Skin of body (tissue), 2 donors: Measurements from ENCODE around the gene RACK1. TPM values are rescaled to one million over a fixed set of nuclear protein-coding genes. Genes with fewer than 3 reads are reported as not detected.

Experiments
- DNase-seq: peaks from one replicate; lab custom pipeline; 2025; lab: John Stamatoyannopoulos, UW
- total RNA-seq: library from RNA; depleted of rRNA; stranded (reverse); fragments of >200 nt; gene quantifications from one replicate; pipeline ENCODE4 v1.2.3, GENCODE V29; 2014

The RACK1 gene
- total RNA-seq, 1 donor from 2014 or later = 2,753 TPM

DNA sequence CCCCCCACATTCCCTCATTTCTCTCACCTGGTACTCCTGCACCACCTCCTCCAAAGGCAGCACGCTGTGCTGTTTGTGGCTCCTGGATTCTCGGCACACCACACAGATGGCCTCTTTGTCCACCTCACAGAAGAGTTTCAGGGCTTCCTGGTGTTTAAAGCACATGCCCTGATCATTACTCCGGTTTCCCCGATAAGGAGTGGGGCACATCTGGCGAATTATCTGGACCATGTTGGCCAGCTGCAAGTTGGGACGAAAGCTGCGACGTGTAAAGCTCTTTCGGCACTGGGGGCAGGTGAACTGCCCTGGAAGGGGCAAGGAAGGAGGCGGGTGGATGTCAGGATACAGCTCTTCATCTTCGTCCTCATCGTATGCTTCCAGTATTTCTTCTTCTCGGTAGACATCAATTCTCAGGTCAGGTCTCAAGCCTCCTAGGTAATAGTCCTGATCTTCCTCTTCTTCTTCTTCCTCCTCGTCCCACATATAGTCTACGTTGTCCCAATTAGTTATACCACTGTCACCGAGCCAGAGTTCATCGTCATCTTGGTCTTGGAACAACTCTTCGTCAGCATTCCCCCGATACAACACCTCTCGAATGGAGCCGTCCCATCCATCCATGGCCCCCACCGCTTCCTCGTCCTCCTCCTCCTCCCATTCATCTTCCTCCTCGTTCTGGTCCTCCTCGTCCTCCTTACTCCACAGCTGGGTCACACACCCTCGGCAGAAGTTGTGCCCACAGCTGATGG lies 16.4 kb upstream of the RACK1 start:
- no peak for DNase-seq

- no peak for DNase-seq
These were observed 15.6 kb upstream of the RACK1 start for GRCh38 chr5:181259283-181259682.

DNA sequence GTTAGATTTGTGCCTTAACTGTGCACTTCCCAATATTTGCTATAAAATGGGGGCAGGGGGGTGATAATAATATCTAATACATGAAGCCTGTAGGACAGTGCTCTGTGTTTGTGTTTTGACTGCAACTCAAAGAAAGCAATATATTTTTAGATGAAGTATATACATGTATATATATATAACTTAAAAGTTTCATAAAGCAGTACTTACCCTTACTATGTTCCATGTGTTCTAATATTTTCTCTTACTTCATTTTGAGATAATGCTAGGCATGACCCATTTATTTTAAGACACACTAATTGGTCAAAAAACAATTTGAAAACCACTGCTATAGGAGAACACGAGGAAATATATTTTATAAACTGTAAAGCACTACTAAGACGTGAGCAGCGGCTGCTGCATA lies 14.9 kb upstream of the RACK1 start:
- DNase-seq = no peak

DNA sequence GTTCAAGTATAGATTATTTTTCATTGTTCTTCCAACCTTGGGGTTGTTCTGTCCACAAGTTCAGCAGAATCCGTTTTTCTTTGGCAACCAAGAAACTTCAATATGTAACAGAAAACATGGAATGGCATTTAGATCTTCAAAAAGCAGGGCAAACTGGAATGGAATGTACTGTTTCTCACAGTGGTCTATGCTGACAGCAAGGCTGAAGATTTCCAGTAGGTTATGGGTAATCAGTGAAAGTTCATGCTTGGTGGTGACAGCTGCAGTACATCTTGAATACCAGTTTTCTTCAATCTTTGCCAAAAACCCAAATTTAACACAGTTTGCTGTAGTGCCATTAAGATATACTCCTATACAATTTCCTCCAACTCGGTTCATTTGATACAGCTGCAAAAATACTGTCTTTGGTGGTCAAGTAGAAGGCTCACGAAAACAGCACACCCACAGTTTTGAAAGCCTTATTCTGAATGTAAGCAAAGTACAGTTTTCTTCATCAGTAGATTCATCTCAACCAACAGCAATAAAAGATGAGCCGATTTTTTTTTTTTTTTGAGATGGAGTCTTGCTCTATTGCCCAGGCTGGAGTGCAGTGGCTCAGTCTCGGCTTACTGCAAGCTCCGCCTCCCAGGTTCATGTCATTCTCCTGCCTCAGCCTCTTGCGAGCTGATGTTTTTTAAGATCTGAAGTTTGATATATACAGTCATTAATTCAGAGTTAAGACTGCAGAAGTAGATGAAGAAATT lies 12.3 kb upstream of the RACK1 start:
- DNase-seq = no peak

GRCh38 chr5:181255276-181255675 lies 11.6 kb upstream of the RACK1 start:
- no peak for DNase-seq

DNA sequence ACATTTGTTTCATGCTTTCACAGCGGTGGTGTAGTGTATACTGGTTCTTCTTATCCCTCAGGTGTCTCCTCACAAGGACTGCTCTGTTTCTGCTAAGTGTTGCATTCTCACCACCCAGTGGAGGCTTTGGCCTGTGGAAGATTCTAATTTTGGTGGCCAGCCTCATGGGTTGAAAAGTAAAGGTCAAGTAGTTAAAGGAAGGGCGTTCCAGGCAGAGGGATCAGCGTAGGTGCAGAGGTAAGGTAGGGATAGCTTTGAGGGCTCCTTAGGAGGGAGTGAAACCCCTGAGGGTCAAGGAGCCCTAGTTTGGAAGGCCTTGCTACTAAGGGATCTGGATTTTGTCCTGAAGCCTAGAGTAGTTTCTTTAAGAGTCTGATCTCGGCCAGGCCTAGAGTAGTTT lies 4.6 kb upstream of the RACK1 start:
- DNase-seq = no peak

- DNase-seq = no peak
These were observed 2.8 kb upstream of the RACK1 start for GRCh38 chr5:181246276-181247049.

DNA sequence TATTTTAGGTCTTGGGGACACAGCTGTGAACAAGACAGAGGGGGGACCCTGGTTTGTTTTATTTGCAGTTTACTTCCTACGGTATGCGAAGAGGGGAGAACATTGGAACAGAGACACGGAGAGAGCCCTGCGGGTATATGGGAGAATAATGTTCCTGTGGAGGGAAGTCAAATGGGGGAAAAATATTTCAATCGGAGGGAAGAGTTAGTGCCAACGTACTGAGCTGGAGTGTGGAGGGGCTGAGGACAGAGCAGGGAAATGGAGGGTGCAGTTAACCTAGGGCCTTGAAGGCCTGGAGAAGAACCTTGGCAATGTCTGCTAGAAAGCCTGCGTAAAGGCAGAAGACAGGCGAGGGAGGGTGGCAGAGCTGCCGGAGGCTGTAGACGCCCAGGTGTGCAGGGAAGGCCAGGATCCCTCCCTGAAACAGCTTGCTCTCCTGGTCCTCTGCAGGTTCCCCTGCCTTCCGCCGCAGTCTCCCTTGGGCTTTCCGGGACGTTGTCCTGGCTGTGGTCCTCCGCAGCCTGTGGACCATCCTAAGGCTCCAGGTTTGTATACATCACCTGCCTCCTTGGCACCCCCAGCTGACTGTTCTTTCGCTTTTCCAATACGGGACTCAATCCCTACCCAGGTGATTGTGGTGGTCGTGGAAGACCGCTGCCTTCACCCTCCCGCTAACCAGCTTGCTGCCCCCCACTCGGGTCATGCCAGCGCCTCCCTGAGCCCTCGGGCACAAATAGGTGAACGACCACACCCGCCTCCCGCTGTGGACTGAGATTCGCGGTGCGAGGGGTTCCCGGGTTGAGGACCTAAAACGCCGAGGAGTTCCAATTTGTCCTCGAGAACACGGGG lies 1.9 kb upstream of the RACK1 start:
- no peak for DNase-seq

DNA sequence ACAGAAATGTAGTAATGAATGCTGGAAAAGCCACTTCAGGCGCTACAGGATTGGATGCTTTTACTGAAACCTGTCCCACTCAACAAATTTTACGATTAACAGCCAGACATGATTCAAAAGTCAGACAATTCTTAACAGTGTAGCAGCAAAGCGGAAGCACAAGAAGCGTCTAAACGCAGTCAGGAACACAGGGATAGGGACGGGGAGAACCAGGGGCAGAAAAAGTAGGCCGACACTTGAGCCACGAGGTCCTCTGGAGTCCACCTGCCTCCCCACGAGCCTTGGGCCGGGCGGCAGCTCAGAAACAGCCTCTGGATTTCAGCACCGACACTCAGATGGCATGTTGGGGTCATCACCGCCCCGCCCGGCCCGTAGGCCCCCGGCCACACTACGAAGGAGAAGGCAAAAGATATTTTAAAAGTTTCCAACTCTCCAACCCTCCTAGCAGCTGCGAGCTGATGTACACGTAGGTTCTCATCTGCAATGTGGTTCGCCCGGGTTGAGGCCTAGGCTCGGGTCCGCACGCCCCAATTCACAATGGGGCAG lies 615 bp downstream of the RACK1 start:
- no peak for DNase-seq

DNA sequence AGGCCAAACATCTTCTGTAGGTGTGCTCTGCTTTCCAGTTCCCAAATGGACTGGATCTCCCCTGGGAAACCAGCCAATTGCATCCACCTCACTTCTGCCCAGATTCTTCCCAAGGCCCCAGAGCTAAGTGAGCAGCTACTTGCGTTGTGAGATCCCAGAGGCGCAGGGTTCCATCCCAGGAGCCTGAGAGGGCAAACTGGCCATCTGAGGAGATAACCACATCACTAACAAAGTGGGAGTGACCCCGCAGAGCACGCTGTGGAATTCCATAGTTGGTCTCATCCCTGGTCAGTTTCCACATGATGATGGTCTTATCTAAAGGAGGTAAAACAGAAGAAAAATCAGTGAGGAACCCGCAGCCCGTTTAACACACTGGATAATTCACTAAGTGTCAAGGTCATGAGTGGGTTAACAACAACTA lies 1.7 kb downstream of the RACK1 start:
- DNase-seq = no peak

GRCh38 chr5:181241393-181241975 lies 2.2 kb downstream of the RACK1 start:
- DNase-seq = no peak

GRCh38 chr5:181239062-181239663 lies 4.5 kb downstream of the RACK1 start:
- DNase-seq = no peak

- DNase-seq = no peak
These were observed 5.8 kb downstream of the RACK1 start for GRCh38 chr5:181237729-181238385.

DNA sequence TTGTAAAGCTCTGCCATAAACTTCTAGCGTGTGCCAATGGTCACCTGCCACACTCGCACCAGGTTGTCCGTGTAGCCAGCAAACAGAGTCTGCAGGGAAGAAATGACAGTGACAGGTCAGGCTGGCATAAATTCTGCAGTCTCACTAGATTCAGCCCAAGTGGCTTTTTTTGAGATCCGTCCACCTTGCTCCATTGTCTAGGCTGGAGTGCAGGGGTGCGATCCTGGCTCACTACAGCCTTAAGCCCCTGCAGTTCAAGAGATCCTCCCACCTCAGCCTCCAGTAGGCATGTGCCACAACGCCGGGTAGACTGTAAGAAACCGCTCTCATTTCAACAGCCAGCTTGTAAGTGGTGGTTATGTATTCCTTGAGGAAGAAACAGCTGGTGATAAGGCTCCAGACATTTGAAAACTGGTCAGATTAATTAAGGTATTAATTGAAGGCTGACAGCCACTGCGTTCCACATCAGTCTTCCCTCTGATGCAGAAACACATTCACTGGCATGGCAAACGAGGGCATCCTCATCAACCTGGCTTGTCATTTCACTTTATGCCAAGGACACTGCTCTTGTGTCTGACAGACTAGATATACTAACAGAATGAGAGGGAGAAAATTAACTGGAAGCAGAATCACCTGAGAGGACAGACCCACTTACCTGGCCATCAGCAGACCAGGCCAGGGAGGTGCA lies 6.6 kb downstream of the RACK1 start:
- no peak for DNase-seq

GRCh38 chr5:181236471-181236870 lies 7.2 kb downstream of the RACK1 start:
- no peak for DNase-seq

GRCh38 chr5:181235689-181236366 lies 7.9 kb downstream of the RACK1 start:
- DNase-seq = no peak

GRCh38 chr5:181235323-181235688 lies 8.4 kb downstream of the RACK1 start:
- DNase-seq = no peak
